Fibroblast of lung (primary cell): Measurements from ENCODE around the gene FMO5.

Source experiments
- CTCF ChIP-seq, 2 donors: IDR thresholded peaks in 1 of 2; conservative IDR thresholded peaks in 1 of 2; 1 replicate in 1 of 2; 2 replicates in 1 of 2; pipeline ENCODE4 v1.5.1; 2011 to 2012; ENCODE audit warnings: low read length in 2 of 2, control low read depth in 1 of 2, inconsistent platforms in 1 of 2, low read depth in 1 of 2, mild to moderate bottlenecking in 1 of 2
- EZH2 ChIP-seq: IDR thresholded peaks from 2 replicates; pipeline ENCODE4 v1.5.1; 2012; ENCODE audit warnings: low read length, control low read depth, mild to moderate bottlenecking; ENCODE audit errors: missing control alignments

GRCh38 chr1:147201786-147202185, 23.4 kb downstream of the FMO5 start:
- TF ChIP-seq CTCF (conservative IDR thresholded peaks at IDR 0.05 in 1 of 2, IDR thresholded peaks at IDR 0.05 in 1 of 2; ENCODE audit: low read depth in 1 of 2, low read length in 2 of 2) (no peak), EZH2 (no peak)
